GM19239 (cell line): Measurements from ENCODE around the gene RSBN1L.
"Not testable (repeated sequence)": the region's sequence is repeated elsewhere in the genome, so short reads cannot be mapped to it uniquely, and the experiment has no call there.

ENCODE experiments used
- DNase-seq: peaks from one replicate; pipeline ENCODE4 v3.0.0; 2011; ENCODE audit warnings: low spot score; ENCODE audit not compliant: insufficient read length
- FAIRE-seq: peaks from 2 replicates; lab custom pipeline; 2011; peaks lifted over from hg19 to GRCh38; lab: Jason Lieb, UNC

Gene RSBN1L

GRCh38 chr7:77765481-77765880, 69.2 kb downstream of the RSBN1L start:
- FAIRE-seq (peak; percentile 26), DNase-seq (no peak)

- DNase-seq (no peak), FAIRE-seq (peak; percentile 28)
These were observed 69.9 kb downstream of the RSBN1L start for GRCh38 chr7:77765906-77766800.

- FAIRE-seq: peak; percentile 51
- DNase-seq: no peak
These were observed 70.7 kb downstream of the RSBN1L start for GRCh38 chr7:77766801-77767605.

- DNase-seq: no peak
- FAIRE-seq: no peak
These were observed 74.1 kb downstream of the RSBN1L start for GRCh38 chr7:77770316-77770715.

GRCh38 chr7:77771901-77772300, 75.6 kb downstream of the RSBN1L start:
- FAIRE-seq (no peak), DNase-seq (no peak)

- FAIRE-seq (peak; percentile 75), DNase-seq (no peak)
These were observed 82.3 kb downstream of the RSBN1L start for GRCh38 chr7:77778535-77778934.

GRCh38 chr7:77782383-77782782, 86.1 kb downstream of the RSBN1L start:
- no peak for FAIRE-seq
- no peak for DNase-seq

- no peak for FAIRE-seq
- no peak for DNase-seq
These were observed 86.9 kb downstream of the RSBN1L start for GRCh38 chr7:77783111-77783510.

GRCh38 chr7:77783545-77783944, 87.3 kb downstream of the RSBN1L start:
- FAIRE-seq (no peak), DNase-seq (no peak)

GRCh38 chr7:77784426-77784825, 88.2 kb downstream of the RSBN1L start:
- not testable (repeated sequence) for FAIRE-seq, DNase-seq

- no peak for DNase-seq
- no peak for FAIRE-seq
These were observed 89.8 kb downstream of the RSBN1L start for GRCh38 chr7:77786018-77786417.

GRCh38 chr7:77786741-77787140, 90.5 kb downstream of the RSBN1L start:
- no peak for DNase-seq
- no peak for FAIRE-seq

GRCh38 chr7:77788327-77788902, 92.2 kb downstream of the RSBN1L start:
- DNase-seq: no peak
- FAIRE-seq: no peak

- DNase-seq: no peak
- no peak for FAIRE-seq
These were observed 95.1 kb downstream of the RSBN1L start for GRCh38 chr7:77791336-77791735.

- no peak for FAIRE-seq
- no peak for DNase-seq
These were observed 95.7 kb downstream of the RSBN1L start for GRCh38 chr7:77791956-77792355.

- FAIRE-seq (no peak), DNase-seq (no peak)
These were observed 97.7 kb downstream of the RSBN1L start for GRCh38 chr7:77794000-77794399.

- no peak for DNase-seq
- FAIRE-seq: no peak
These were observed 99.8 kb downstream of the RSBN1L start for GRCh38 chr7:77796109-77796508.

GRCh38 chr7:77796960-77797359, 100.7 kb downstream of the RSBN1L start:
- DNase-seq (no peak), FAIRE-seq (no peak)

GRCh38 chr7:77797734-77798393, 101.6 kb downstream of the RSBN1L start:
- FAIRE-seq (no peak), DNase-seq (no peak)

GRCh38 chr7:77798394-77799077, 102.3 kb downstream of the RSBN1L start, which contains the start of the genes PHTF2 and TMEM60:
Gene PHTF2, plus strand, starts transcription at chr7:77798773.
Gene TMEM60, minus strand, starts transcription at chr7:77798434. Its CDS starts 4,061 bp downstream, at chr7:77794373.
- FAIRE-seq (peak; percentile 95), DNase-seq (peak; percentile 63)
